ENCODE data around the gene RYR2.

GRCh38 chr1:236997361-236997760 is 44.6 kb upstream of the RYR2 start:
- TF ChIP-seq EZH2 (IDR thresholded peaks at IDR 0.05; ENCODE audit: borderline replicate concordance, insufficient read depth, low read depth, low read length, poor library complexity, severe bottlenecking), result no peak
- TF ChIP-seq CTCF (IDR thresholded peaks at IDR 0.05), result no peak
